Lung (tissue), 12 donors: ENCODE measurements around the gene EPAS1. TPM values are rescaled to one million over a fixed set of nuclear protein-coding genes. Genes with fewer than 3 reads are reported as not detected.

ENCODE experiments used
- ATAC-seq: fragments of 200-7000 bp; cut with Tn5 transposase; one replicate; pipeline ENCODE4 v1.9.1; 2020; ENCODE audit warnings: moderate number of reproducible peaks; ENCODE audit not compliant: insufficient read depth, low FRiP score
- DNase-seq, 3 donors: peaks; one replicate each; pipeline ENCODE4 v3.0.0-alpha.2; 2013 to 2017
- H3K27ac ChIP-seq, 2 donors: one replicate each; pipeline ENCODE4 v1.5.1; 2013; ENCODE audit warnings: mild to moderate bottlenecking in 2 of 2, moderate library complexity in 2 of 2, control low read depth in 1 of 2, inconsistent platforms in 1 of 2, low read depth in 1 of 2, low read length in 1 of 2
- H3K27me3 ChIP-seq, 3 donors: one replicate each; pipeline ENCODE4 v1.5.1; 2013; ENCODE audit warnings: low read length in 2 of 3; ENCODE audit not compliant: control insufficient read depth in 3 of 3, insufficient read depth in 3 of 3
- H3K36me3 ChIP-seq, 4 donors: one replicate each; pipeline ENCODE4 v1.5.1; 2013; ENCODE audit warnings: low read length in 4 of 4, mild to moderate bottlenecking in 1 of 4, moderate library complexity in 1 of 4; ENCODE audit not compliant: control insufficient read depth in 4 of 4, insufficient read depth in 4 of 4
- H3K4me1 ChIP-seq, 5 donors: one replicate each; pipeline ENCODE4 v1.5.1; 2013; ENCODE audit warnings: low read length in 5 of 5, mild to moderate bottlenecking in 2 of 5, moderate library complexity in 1 of 5; ENCODE audit not compliant: control insufficient read depth in 5 of 5, insufficient read depth in 5 of 5
- H3K4me3 ChIP-seq: one replicate; pipeline ENCODE4 v1.5.1; 2013; ENCODE audit warnings: mild to moderate bottlenecking, control low read depth, moderate library complexity
- H3K9ac ChIP-seq, 2 donors: one replicate each; pipeline ENCODE4 v1.5.1; 2013; ENCODE audit warnings: low read length in 2 of 2, control low read depth in 1 of 2; ENCODE audit not compliant: insufficient read depth in 1 of 2
- H3K9me3 ChIP-seq, 4 donors: one replicate each; pipeline ENCODE4 v1.5.1; 2013; ENCODE audit warnings: low read length in 3 of 4, mild to moderate bottlenecking in 1 of 4, moderate library complexity in 1 of 4; ENCODE audit not compliant: control insufficient read depth in 4 of 4, insufficient read depth in 3 of 4
- CTCF ChIP-seq: IDR thresholded peaks from 2 replicates; pipeline ENCODE4 v1.5.1; 2012; ENCODE audit warnings: mild to moderate bottlenecking; ENCODE audit errors: control extremely low read depth, extremely low read depth
- WGBS, 2 donors: extraction: QIAGEN DNeasy Blood & Tissue Kit; methylation state at CpG; one replicate each; pipeline ENCODE4 v1.1.7; 2013; 5-methylcytosine and 5-hydroxymethylcytosine counted together
- polyA plus RNA-seq, 2 donors: library from polyadenylated mRNA; stranded (reverse); fragments of 200-250 nt; gene quantifications; one replicate each; pipeline ENCODE4 v1.2.1, GENCODE V29; 2013
- total RNA-seq, 2 donors: library from RNA; depleted of rRNA in 1 of 2; stranded (reverse); fragments of >200 nt in 1 of 2; gene quantifications; one replicate each; pipeline ENCODE4 v1.2.1, GENCODE V29; 2014 to 2021
- donor health status: control.
- donor health status: control.
- donor health status: Bipolar disorder and iron deficiency.
- donor health status: healthy.
- donor health status: DM: yes; HTN: yes; CAD: no.

EPAS1 gene
- total and polyA plus RNA-seq, 4 donors, result 233 to 1,051 (median 381) TPM

GRCh38 chr2:46362667-46363012, 65.4 kb downstream of the EPAS1 start:
- ATAC-seq, result no peak
- no peak overlapping the region for H3K4me3 ChIP-seq
- no peaks in the 10 kb centered on the region for H3K27me3 ChIP-seq
- no peak for DNase-seq
- peaks cover 0 to 14% (median 0%) of the 10 kb centered on the region in 5 donors for H3K4me1 ChIP-seq
- 80 to 83% methylated on average over 4 of the region's 4 CpGs for WGBS, 2 donors
- no peak overlapping the region for H3K27ac ChIP-seq
- no peak overlapping the region for H3K9ac ChIP-seq
- peaks cover 11 to 45% (median 25%) of the 10 kb centered on the region in 4 donors for H3K36me3 ChIP-seq
- no peaks in the 10 kb centered on the region for H3K9me3 ChIP-seq
- TF ChIP-seq CTCF, result no peak

- peak; percentile 53 for ATAC-seq
- peaks cover 0 to 16% (median 0%) of the 10 kb centered on the region in 5 donors for H3K4me1 ChIP-seq
- no peaks in the 10 kb centered on the region for H3K9me3 ChIP-seq
- no peak for TF ChIP-seq CTCF
- no peak overlapping the region for H3K4me3 ChIP-seq
- no peak for DNase-seq
- H3K27ac ChIP-seq, result no peak overlapping the region
- H3K9ac ChIP-seq, result no peak overlapping the region
- no peaks in the 10 kb centered on the region for H3K27me3 ChIP-seq
- peaks cover 10 to 40% (median 21%) of the 10 kb centered on the region in 4 donors for H3K36me3 ChIP-seq
- WGBS, 2 donors, result 61 to 63% methylated on average over 4 of the region's 4 CpGs
Measured at GRCh38 chr2:46363535-46364170, 66.4 kb downstream of the EPAS1 start.

GRCh38 chr2:46364797-46365457, 67.7 kb downstream of the EPAS1 start:
- no peaks in the 10 kb centered on the region for H3K9me3 ChIP-seq
- ATAC-seq (no peak), DNase-seq (peak; percentile 26 to 67 (median 64))
- no peaks in the 10 kb centered on the region for H3K27me3 ChIP-seq
- 43 to 52% methylated on average over 4 of the region's 4 CpGs for WGBS, 2 donors
- peak; percentile 45 for TF ChIP-seq CTCF
- no peak overlapping the region for H3K27ac ChIP-seq
- peaks cover 13 to 44% (median 25%) of the 10 kb centered on the region in 4 donors for H3K36me3 ChIP-seq
- H3K9ac ChIP-seq, result no peak overlapping the region
- H3K4me3 ChIP-seq, result no peak overlapping the region
- peaks cover 0 to 18% (median 0%) of the 10 kb centered on the region in 5 donors for H3K4me1 ChIP-seq
